Activated B cell treated with CpG ODN at 0.5 μM for 24 hours (primary cell): ENCODE measurements around the gene GUCD1. TPM values are rescaled to one million over a fixed set of nuclear protein-coding genes. Genes with fewer than 3 reads are reported as not detected.
A peak's percentile ranks its signal among the peaks of the same experiment; 100 is the strongest.

ENCODE experiments used
- ATAC-seq: fragments of 200-7000 bp; cut with Tn5 transposase; one replicate; pipeline ENCODE4 v1.10.0; 2021; ENCODE audit warnings: low read depth, mild to moderate bottlenecking, moderate library complexity
- CTCF ChIA-PET: fragments of 350-600 bp; sonication (Branson Sonifier 250); formaldehyde crosslinking; loops from one replicate; lab custom pipeline; 2021; ENCODE audit warnings: antibody characterized with exemption; lab: Charles Lee
- POLR2A ChIA-PET: fragments of 350-600 bp; sonication (Branson Sonifier 250); formaldehyde crosslinking; loops from one replicate; lab custom pipeline; 2021; ENCODE audit warnings: antibody characterized with exemption; lab: Charles Lee
- DNase-seq: peaks from one replicate; pipeline ENCODE4 v3.0.0; 2022
- H3K27ac Mint-ChIP-seq: one replicate; pipeline ENCODE4 v1.8.0; 2020; ENCODE audit warnings: mixed read lengths
- H3K27me3 Mint-ChIP-seq: one replicate; pipeline ENCODE4 v1.8.0; 2021; ENCODE audit warnings: mixed read lengths
- H3K36me3 Mint-ChIP-seq: one replicate; pipeline ENCODE4 v1.8.0; 2021; ENCODE audit warnings: low read depth, mixed read lengths
- H3K4me1 Mint-ChIP-seq: one replicate; pipeline ENCODE4 v1.8.0; 2021; ENCODE audit warnings: mixed read lengths
- H3K4me3 Mint-ChIP-seq: one replicate; pipeline ENCODE4 v1.8.0; 2020; ENCODE audit warnings: mild to moderate bottlenecking, mixed read lengths
- H3K9me3 Mint-ChIP-seq: one replicate; pipeline ENCODE4 v1.8.0; 2020; ENCODE audit warnings: mixed read lengths
- intact Hi-C: fragments of 100-400 bp; cut with micrococcal nuclease; formaldehyde crosslinking; loops from one replicate; pipeline ENCODE4 v1.15.1; 2024
- total RNA-seq: library from RNA; stranded (reverse); gene quantifications from 2 replicates; pipeline ENCODE4 v1.2.3, GENCODE V29; 2022
- TF ChIP-seq, protein P1 (sequence below): fragments of 200-600 bp; IDR thresholded peaks from one replicate; pipeline ENCODE4 v1.8.0; 2022; ENCODE audit warnings: antibody characterized with exemption, mild to moderate bottlenecking

The GUCD1 gene
- total RNA-seq, 1 donor from 2014 or later: 141 TPM

GRCh38 chr22:24503137-24503842, 51.6 kb downstream of the GUCD1 start:
- POLR2A ChIA-PET: interaction anchor here (0.6 to 1.9 kb wide), 7 partner anchors 18 to 104 kb away, joined by 3 to 21 read pairs (median 5); partner anchors contain the start of gene ADORA2A
- H3K27ac Mint-ChIP-seq: peak overlapping the region; percentile 32
- peak; percentile 95 for ATAC-seq
- H3K27me3 Mint-ChIP-seq: no peaks in the 10 kb centered on the region
- no peaks in the 10 kb centered on the region for H3K36me3 Mint-ChIP-seq
- H3K4me1 Mint-ChIP-seq: peaks cover 47% of the 10 kb centered on the region
- no peak overlapping the region for H3K4me3 Mint-ChIP-seq
- H3K9me3 Mint-ChIP-seq: no peaks in the 10 kb centered on the region
- DNase-seq: peak; percentile 73
- CTCF ChIA-PET: interaction anchor here (1.0 to 3.8 kb wide), 15 partner anchors 9 to 179 kb away, joined by 3 to 58 read pairs (median 5); partner anchors contain the start of gene ADORA2A
- intact Hi-C loops: loop anchor here (1.0 to 2.0 kb wide), 7 partner anchors 8 to 82 kb away; partner anchors contain the start of genes GUCD1 and SNRPD3
- TF ChIP-seq, protein P1, sequence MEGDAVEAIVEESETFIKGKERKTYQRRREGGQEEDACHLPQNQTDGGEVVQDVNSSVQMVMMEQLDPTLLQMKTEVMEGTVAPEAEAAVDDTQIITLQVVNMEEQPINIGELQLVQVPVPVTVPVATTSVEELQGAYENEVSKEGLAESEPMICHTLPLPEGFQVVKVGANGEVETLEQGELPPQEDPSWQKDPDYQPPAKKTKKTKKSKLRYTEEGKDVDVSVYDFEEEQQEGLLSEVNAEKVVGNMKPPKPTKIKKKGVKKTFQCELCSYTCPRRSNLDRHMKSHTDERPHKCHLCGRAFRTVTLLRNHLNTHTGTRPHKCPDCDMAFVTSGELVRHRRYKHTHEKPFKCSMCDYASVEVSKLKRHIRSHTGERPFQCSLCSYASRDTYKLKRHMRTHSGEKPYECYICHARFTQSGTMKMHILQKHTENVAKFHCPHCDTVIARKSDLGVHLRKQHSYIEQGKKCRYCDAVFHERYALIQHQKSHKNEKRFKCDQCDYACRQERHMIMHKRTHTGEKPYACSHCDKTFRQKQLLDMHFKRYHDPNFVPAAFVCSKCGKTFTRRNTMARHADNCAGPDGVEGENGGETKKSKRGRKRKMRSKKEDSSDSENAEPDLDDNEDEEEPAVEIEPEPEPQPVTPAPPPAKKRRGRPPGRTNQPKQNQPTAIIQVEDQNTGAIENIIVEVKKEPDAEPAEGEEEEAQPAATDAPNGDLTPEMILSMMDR: peak; percentile 18

GRCh38 chr22:24502541-24502940, 52.4 kb downstream of the GUCD1 start:
- ATAC-seq (no peak), DNase-seq (no peak)
- intact Hi-C loops: loop anchor here (2.0 kb wide), 1 partner anchor 52 kb away; the partner anchor contains the start of genes GUCD1 and SNRPD3
- POLR2A ChIA-PET: interaction anchor here (0.6 to 1.9 kb wide), 6 partner anchors 21 to 104 kb away, joined by 3 to 21 read pairs (median 10); partner anchors contain the start of gene ADORA2A
- Mint-ChIP-seq H3K27ac (no peak overlapping the region), H3K4me1 (peaks cover 41% of the 10 kb centered on the region), H3K4me3 (no peak overlapping the region), H3K9me3 (no peaks in the 10 kb centered on the region), H3K27me3 (no peaks in the 10 kb centered on the region), H3K36me3 (no peaks in the 10 kb centered on the region)
- CTCF ChIA-PET: interaction anchor here (0.7 to 3.8 kb wide), 16 partner anchors 9 to 178 kb away, joined by 3 to 58 read pairs (median 4); partner anchors contain the start of gene ADORA2A
- TF ChIP-seq, protein P1: no peak

GRCh38 chr22:24502034-24502433, 52.9 kb downstream of the GUCD1 start:
- no peaks in the 10 kb centered on the region for H3K27me3 Mint-ChIP-seq
- H3K4me1 Mint-ChIP-seq: peaks cover 36% of the 10 kb centered on the region
- no peak for DNase-seq
- TF ChIP-seq, protein P1: no peak
- ATAC-seq: no peak
- ChIA-PET POLR2A (interaction anchor here (1.4 to 1.9 kb wide), 3 partner anchors 68 to 78 kb away, joined by 15 to 21 read pairs (median 16); partner anchors contain the start of gene ADORA2A), CTCF (interaction anchor here (0.7 to 3.8 kb wide), 13 partner anchors 10 to 177 kb away, joined by 3 to 58 read pairs (median 8); partner anchors contain the start of gene ADORA2A)
- intact Hi-C loops: loop anchor here (2.0 kb wide), 1 partner anchor 53 kb away; the partner anchor contains the start of genes GUCD1 and SNRPD3
- no peaks in the 10 kb centered on the region for H3K9me3 Mint-ChIP-seq
- no peaks in the 10 kb centered on the region for H3K36me3 Mint-ChIP-seq
- H3K27ac Mint-ChIP-seq: no peak overlapping the region
- H3K4me3 Mint-ChIP-seq: no peak overlapping the region

DNA sequence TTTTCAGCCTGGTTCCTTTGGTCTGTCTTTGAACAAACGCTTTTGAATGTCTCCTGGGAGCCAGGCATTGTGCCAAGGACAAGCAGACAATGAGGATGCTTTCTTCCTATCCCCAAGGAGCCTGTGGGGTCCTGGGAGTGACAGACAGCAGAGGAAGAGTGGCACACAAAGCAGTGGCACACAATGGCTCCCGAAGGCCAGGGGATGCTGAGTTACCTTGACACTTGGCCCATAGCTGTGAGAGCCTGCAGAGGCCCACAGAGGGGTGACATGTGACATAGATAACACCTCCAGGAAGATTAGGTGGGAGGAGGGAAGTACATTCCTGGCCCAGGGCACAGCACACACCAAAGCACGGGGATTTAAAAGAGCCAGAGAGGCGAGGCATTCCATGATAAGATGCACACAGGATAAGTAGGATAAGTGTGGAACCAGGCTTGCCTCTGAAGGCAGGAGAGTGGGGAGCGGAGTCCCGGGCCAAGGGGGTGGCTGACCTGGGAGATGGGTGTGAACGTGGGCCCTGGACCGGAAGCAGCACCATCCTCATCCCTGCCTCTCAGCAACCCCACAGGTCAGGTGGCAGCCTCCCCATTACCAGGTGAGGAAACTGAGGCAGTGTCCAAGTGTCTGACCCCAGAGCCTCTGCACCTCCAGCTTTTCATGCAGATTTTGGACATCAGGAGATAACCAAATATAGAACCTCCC, 53.5 kb downstream of the GUCD1 start:
- ATAC-seq: no peak
- ChIA-PET CTCF (interaction anchor here (0.9 to 3.8 kb wide), 4 partner anchors 26 to 177 kb away, joined by 3 to 58 read pairs (median 12); no protein-coding TSS in a partner anchor), POLR2A (no interaction called here)
- intact Hi-C loops: loop anchor here (2.0 kb wide), 1 partner anchor 53 kb away; the partner anchor contains the start of genes GUCD1 and SNRPD3
- H3K36me3 Mint-ChIP-seq: no peaks in the 10 kb centered on the region
- H3K4me3 Mint-ChIP-seq: no peak overlapping the region
- TF ChIP-seq, protein P1: no peak
- H3K9me3 Mint-ChIP-seq: no peaks in the 10 kb centered on the region
- no peak overlapping the region for H3K27ac Mint-ChIP-seq
- DNase-seq: no peak
- H3K4me1 Mint-ChIP-seq: peaks cover 30% of the 10 kb centered on the region
- no peaks in the 10 kb centered on the region for H3K27me3 Mint-ChIP-seq
